Measurements from ENCODE around the gene KIF4A.
"Not testable (repeated sequence)": the region's sequence is repeated elsewhere in the genome, so short reads cannot be mapped to it uniquely, and the experiment has no call there.

Gene KIF4A

DNA sequence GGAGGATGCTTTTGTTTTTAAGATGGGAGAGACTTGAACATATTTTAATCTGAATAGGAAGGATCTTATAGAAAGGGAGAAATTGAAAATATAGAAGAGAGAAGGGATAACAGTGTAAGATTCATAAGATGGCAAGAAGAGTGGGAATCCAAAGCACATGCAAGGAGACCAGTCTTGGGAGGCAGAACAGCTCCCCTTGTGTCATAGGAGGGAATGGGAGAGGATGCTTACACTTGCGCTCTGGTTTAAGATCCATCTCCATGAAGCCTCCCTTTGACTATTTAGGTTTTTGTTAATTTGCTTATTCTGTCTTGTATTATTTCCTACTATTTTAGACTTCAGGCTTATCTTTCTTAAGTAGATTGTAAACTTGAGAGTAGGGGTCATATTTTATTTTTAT lies 42.7 kb downstream of the KIF4A start:
- CTCF ChIA-PET = no interaction called here
- Mint-ChIP-seq H3K27me3 (no peaks in the 10 kb centered on the region), H3K9me3 (no peaks in the 10 kb centered on the region), H3K36me3 (peaks cover 43% of the 10 kb centered on the region), H3K27ac (no peak overlapping the region), H3K4me1 (peaks cover 20% of the 10 kb centered on the region), H3K4me3 (no peak overlapping the region)
- no peak for DNase-seq

DNA sequence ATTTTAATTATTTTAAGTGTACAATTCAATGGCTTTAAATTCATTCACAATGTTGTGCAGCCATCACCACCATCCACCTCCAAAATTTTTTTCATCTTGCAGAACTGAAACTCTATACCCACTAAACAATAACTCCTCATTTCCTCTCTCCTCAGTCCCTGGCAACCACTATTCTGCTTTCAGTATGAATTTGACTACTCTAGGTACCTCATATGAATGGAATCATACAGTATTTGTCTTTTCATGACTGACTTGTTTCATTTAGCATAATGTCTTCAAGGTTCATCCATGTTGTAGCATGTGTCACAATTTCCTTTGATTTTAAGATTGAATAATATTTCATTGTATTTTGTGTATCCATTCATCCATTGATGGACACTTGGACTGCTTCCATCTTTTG lies 46.9 kb downstream of the KIF4A start:
- Mint-ChIP-seq H3K27me3 (no peaks in the 10 kb centered on the region), H3K4me3 (no peak overlapping the region), H3K36me3 (peaks cover 43% of the 10 kb centered on the region), H3K27ac (peak overlapping the region; percentile 50), H3K4me1 (peaks cover 22% of the 10 kb centered on the region), H3K9me3 (no peaks in the 10 kb centered on the region)
- no peak for DNase-seq
- CTCF ChIA-PET = no interaction called here

DNA sequence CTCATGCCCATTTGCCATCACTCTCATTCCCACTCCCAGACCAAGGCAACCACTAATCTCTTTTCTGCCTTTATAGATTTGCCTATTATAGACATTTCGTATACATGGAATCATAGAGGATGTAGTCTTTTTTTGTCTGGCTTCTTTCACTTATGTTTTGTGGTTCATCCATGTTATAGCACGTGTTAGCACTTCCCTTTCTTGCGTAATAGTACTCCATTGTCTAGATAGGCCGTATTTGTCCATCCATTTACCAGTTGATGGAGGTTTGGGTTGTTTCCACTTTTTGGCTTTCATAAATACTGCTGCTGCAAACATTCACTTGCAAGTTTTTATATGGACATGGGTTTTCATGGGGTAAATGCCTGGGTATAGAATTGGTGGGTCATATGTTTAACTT lies 48.4 kb downstream of the KIF4A start:
- H3K9me3 Mint-ChIP-seq = no peaks in the 10 kb centered on the region

DNA sequence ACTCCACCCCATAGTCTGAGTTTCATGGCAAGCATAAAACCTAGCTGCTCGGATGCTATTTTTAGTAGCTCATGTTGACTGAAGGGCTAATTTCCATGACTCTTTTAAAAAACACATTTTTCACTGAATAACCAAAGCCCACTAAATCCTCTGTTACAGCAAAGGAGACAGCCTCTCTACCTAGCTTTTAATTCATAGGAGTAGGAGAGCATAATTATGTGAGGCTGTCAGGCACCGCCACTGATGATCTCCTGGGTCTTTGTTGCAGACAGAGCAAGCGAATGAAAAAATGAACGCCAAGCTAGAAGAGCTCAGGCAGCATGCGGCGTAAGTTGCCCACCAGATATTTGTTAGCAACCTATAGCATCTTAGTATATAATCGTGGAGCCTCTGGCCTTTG lies 53.5 kb downstream of the KIF4A start:
- CTCF ChIA-PET = no interaction called here
- Mint-ChIP-seq H3K27ac (no peak overlapping the region), H3K27me3 (no peaks in the 10 kb centered on the region), H3K36me3 (peaks cover 45% of the 10 kb centered on the region), H3K4me1 (no peaks in the 10 kb centered on the region), H3K4me3 (no peak overlapping the region), H3K9me3 (no peaks in the 10 kb centered on the region)
- no peak for DNase-seq

More for the DNA sequence above, 48.4 kb downstream of the KIF4A start:
- Mint-ChIP-seq H3K27ac (no peak overlapping the region), H3K36me3 (peaks cover 43% of the 10 kb centered on the region), H3K4me3 (no peak overlapping the region), H3K4me1 (peaks cover 22% of the 10 kb centered on the region), H3K27me3 (no peaks in the 10 kb centered on the region)
- no peak for DNase-seq
- CTCF ChIA-PET = no interaction called here

DNA sequence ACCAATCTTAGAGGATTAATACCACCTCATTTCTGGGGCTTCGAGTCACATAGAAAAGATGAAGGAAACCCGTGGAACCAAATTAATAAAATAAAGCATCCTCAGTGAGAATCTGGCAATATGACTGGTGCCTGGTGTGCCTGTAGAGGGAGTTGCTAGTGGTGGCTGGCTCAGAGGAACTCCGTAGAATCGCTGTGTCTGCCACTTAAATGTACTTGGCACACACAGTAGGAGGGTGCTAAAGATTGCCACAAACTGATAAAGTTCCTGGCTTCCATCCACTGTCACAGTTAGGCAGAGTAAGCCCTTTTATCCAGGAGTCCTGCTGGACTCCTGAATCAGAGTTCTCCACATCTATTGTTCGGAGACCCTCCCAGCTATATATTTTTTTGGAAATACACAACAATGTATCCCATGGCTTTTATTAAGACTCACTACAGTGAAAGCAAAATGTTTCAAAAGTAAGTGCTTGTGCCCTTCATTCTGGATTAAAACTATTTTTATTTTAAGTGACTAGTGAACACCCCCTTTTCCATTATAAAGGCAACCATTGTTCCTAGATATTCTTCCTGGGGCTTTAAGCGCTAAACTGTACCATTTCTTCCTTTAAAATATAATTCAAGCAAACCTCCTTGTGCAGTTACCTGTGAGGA lies 56.6 kb downstream of the KIF4A start:
- Mint-ChIP-seq H3K4me3 (no peak overlapping the region), H3K4me1 (no peaks in the 10 kb centered on the region), H3K27me3 (no peaks in the 10 kb centered on the region), H3K36me3 (peaks cover 56% of the 10 kb centered on the region), H3K9me3 (no peaks in the 10 kb centered on the region), H3K27ac (no peak overlapping the region)
- CTCF ChIA-PET = no interaction called here
- no peak for DNase-seq

DNA sequence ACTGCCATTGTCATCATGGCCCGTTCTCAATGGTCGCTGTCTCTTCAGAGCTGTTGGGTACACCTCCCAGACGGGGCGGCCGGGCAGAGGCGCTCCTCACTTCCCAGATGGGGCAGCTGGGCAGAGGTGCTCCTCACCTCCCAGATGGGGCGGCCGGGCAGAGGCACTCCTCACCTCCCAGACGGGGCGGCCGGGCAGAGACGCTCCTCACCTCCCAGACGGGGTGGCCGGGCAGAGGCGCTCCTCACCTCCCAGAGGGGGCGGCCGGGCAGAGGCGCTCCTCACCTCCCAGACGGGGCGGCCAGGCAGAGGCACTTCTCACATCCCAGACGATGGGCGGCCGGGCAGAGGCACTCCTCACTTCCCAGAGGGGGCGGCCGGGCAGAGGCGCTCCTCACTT lies 58.9 kb downstream of the KIF4A start:
- H3K36me3 Mint-ChIP-seq = peaks cover 53% of the 10 kb centered on the region
- not testable (repeated sequence) for H3K4me3 Mint-ChIP-seq

DNA sequence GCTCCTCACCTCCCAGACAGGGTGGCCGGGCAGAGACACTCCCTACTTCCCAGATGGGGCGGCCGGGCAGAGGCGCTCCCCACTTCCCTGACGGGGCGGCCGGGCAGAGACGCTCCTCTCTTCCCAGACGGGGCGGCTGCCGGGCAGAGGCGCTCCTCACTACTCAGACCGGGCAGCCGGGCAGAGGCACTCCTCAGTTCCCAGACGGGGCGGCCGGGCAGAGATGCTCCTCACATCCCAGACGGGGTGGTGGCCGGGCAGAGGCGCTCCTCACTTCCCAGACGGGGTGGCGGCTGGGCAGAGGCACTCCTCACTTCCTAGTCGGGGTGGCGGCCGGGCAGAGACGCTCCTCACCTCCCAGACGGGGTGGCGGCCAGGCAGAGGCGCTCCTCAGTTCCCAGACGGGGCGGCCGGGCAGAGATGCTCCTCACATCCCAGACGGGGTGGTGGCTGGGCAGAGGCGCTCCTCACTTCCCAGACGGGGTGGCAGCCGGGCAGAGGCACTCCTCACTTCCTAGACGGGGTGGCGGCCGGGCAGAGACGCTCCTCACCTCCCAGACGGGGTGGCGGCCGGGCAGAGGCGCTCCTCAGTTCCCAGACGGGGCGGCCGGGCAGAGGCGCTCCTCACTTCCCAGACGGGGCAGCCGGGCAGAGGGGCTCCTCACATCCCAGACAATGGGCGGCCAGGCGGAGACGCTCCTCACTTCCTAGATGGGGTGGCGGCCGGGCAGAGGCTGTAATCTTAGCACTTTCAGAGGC lies 59.6 kb downstream of the KIF4A start:
- H3K4me3 Mint-ChIP-seq, H3K4me1 Mint-ChIP-seq, H3K9me3 Mint-ChIP-seq, H3K27ac Mint-ChIP-seq, CTCF ChIA-PET, DNase-seq, H3K27me3 Mint-ChIP-seq: not testable (repeated sequence)
- peaks cover 51% of the 10 kb centered on the region for H3K36me3 Mint-ChIP-seq

More for the DNA sequence above, 58.9 kb downstream of the KIF4A start:
- H3K27ac Mint-ChIP-seq, H3K4me1 Mint-ChIP-seq, H3K27me3 Mint-ChIP-seq, DNase-seq, CTCF ChIA-PET, H3K9me3 Mint-ChIP-seq: not testable (repeated sequence)

DNA sequence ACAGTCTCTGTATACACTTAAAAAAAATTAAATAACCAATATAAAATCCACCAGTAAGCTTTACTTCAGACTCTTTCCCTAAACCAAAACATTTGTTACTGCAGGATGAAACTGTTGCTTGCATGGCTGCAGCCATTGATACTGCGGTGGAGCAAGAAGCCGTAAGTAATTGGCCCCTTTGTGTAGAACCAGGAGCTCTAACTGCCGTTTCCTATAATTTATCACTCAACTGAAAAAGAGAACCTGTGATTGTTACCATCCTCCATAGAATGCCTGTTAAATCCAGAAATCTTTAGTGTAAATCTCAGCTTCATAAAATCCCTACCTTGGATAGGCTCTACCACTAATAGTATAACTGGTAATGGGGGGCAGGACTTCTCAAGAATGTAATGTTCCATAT lies 62.6 kb downstream of the KIF4A start:
- H3K27me3 Mint-ChIP-seq = no peaks in the 10 kb centered on the region
- H3K9me3 Mint-ChIP-seq = no peaks in the 10 kb centered on the region
- H3K36me3 Mint-ChIP-seq = peaks cover 44% of the 10 kb centered on the region
- no peaks in the 10 kb centered on the region for H3K4me1 Mint-ChIP-seq
- no peak for DNase-seq
- no peak overlapping the region for H3K27ac Mint-ChIP-seq
- CTCF ChIA-PET = no interaction called here
- H3K4me3 Mint-ChIP-seq = no peak overlapping the region

DNA sequence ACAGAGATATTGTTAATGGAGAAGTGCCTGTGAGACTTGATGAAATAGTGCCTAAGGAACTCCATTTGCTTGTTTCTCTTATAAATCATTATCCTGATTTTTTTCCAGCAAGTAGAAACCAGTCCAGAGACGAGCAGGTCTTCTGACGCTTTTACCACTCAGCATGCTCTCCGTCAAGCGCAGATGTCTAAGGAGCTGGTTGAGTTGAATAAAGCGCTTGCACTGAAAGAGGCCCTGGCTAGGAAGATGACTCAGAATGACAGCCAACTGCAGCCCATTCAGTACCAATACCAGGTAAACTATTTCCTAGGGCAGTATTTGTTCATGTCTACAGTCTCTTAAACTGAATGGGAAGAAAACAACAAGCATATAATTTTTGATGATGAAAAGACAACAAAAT lies 63.6 kb downstream of the KIF4A start:
- H3K36me3 Mint-ChIP-seq = peaks cover 42% of the 10 kb centered on the region
- CTCF ChIA-PET = no interaction called here
- H3K27ac Mint-ChIP-seq = no peak overlapping the region
- no peak for DNase-seq
- no peak overlapping the region for H3K4me3 Mint-ChIP-seq
- H3K27me3 Mint-ChIP-seq = no peaks in the 10 kb centered on the region
- no peaks in the 10 kb centered on the region for H3K9me3 Mint-ChIP-seq
- H3K4me1 Mint-ChIP-seq = no peaks in the 10 kb centered on the region

DNA sequence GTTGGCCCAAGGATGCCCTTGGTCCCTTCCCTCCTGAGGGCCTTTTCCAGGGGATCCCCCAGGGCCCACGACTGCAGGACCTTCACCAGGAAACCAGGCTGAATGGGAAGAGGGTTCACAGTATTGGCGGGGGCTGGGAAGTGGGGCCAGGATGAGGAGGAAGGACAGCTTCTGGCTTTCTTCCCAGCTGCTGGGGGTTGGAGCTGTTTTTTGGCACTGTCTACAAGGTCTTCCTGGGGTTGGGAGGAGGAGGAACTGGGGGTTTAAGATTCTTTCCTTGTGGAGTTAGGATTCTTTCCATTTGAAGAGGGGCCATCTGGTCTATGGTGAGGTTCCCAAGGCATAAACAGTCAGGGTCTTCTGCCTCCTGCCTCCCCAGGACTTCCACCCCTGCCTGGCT lies 64.8 kb downstream of the KIF4A start:
- CTCF ChIA-PET = no interaction called here
- DNase-seq = no peak
- Mint-ChIP-seq H3K4me3 (no peak overlapping the region), H3K27ac (no peak overlapping the region), H3K27me3 (no peaks in the 10 kb centered on the region), H3K9me3 (no peaks in the 10 kb centered on the region), H3K4me1 (no peaks in the 10 kb centered on the region), H3K36me3 (peaks cover 46% of the 10 kb centered on the region)

DNA sequence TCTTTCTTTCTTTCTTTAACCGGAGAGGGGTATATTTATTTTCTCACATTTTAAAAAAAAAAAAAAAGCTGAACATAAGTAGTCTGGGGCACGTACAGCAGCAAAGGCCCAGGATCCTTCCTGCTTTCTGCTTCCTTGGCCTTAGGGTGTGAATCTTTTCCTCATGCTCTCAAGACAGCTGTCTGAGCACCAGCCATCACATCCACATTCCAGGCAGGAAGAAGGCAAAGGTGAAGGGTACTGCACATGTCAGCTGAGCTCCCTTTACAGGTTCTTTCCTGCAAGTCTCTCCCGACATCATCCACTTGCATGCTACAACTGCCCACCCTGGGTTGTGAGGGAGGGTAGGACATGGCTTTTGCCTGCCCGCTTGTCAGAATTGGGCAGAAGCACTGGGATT lies 69.6 kb downstream of the KIF4A start:
- no peaks in the 10 kb centered on the region for H3K9me3 Mint-ChIP-seq
- H3K27ac Mint-ChIP-seq = no peak overlapping the region
- no peaks in the 10 kb centered on the region for H3K27me3 Mint-ChIP-seq
- no peak overlapping the region for H3K4me3 Mint-ChIP-seq
- peaks cover 34% of the 10 kb centered on the region for H3K36me3 Mint-ChIP-seq
- DNase-seq = no peak
- CTCF ChIA-PET = no interaction called here
- no peaks in the 10 kb centered on the region for H3K4me1 Mint-ChIP-seq

DNA sequence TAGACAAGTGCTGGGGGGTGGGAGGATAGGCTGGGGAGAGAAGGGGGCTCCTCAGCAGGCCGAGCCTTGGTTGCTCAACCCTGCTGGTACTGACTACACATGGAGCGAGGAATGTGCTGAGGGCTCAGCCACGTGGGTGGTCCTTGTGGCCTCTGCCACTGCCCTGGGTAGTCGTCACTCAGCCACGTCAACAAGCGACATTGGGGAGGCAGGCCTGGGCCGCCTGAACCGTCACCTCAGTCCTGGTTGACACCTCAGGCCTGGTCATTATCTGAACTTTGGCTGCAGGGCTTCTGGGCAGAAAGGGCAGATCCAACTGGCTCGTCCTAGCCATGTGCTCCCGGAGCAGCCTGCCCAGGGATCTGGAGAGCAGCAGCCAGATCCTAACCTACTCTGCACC lies 70.5 kb downstream of the KIF4A start:
- DNase-seq = no peak
- peaks cover 31% of the 10 kb centered on the region for H3K36me3 Mint-ChIP-seq
- no peak overlapping the region for H3K27ac Mint-ChIP-seq
- no peaks in the 10 kb centered on the region for H3K27me3 Mint-ChIP-seq
- no peaks in the 10 kb centered on the region for H3K4me1 Mint-ChIP-seq
- H3K9me3 Mint-ChIP-seq = no peaks in the 10 kb centered on the region
- CTCF ChIA-PET = no interaction called here
- no peak overlapping the region for H3K4me3 Mint-ChIP-seq

DNA sequence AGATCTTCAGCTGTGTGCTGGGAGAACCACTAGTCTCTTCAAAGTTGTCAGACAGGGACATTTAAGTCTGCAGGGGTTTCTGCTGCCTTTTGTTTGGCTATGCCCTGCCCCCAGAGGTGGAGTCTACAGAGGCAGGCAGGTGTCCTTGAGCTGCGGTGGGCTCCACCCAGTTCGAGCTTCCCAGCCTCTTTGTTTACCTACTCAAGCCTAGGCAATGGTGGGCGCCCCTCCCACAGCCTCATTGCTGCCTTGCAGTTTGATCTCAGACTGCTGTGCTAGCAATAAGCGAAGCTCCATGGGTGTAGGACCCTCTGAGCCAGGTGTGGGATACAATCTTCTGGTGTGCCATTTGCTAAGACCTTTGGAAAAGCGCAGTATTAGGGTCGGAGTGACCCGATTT lies 78.8 kb downstream of the KIF4A start:
- H3K4me1 Mint-ChIP-seq, CTCF ChIA-PET, H3K27ac Mint-ChIP-seq, H3K27me3 Mint-ChIP-seq, H3K4me3 Mint-ChIP-seq, DNase-seq, H3K9me3 Mint-ChIP-seq: not testable (repeated sequence)
- peaks cover 37% of the 10 kb centered on the region for H3K36me3 Mint-ChIP-seq

DNA sequence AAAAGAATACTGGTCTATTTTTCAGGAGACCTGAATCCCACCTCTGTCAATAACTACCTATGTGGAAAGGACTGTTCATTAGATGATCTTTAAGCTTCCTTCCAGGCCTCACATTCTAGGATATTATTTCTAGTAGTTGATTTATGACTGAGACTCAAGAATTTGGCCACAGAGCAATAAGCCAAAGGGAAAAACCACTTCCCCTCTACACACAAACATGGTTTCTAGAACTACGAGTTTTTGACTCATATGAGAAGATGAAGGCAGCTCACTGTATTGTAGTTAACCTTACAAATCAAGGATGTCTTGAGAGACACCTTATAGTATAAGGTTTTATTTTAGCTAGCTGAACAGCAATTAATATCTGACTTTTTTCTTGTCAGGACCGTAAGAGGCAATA lies 96.3 kb downstream of the KIF4A start:
- Mint-ChIP-seq H3K36me3 (peaks cover 50% of the 10 kb centered on the region), H3K9me3 (no peaks in the 10 kb centered on the region), H3K27me3 (no peaks in the 10 kb centered on the region), H3K27ac (no peak overlapping the region), H3K4me1 (peaks cover 11% of the 10 kb centered on the region), H3K4me3 (no peak overlapping the region)
- DNase-seq = no peak
- CTCF ChIA-PET = no interaction called here

DNA sequence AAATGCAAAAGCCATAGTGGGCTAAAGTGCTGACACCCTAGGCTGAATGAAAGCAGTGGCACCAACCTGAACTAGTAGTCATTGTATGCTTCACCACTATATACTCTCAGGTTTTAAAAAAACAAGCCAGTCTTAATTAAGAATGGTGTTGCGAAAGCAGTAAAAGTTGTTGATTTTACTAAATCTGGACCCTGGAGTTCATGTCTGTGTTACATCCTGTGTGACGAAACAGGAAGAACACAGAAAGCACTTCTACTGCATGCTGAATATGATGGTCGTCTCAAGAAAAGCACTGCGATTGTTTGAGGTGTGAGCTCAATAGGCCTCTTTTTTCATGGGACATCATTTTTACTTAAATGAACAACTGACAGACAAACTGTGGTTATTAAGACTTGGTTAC lies 109.0 kb downstream of the KIF4A start:
- H3K4me3 Mint-ChIP-seq = no peak overlapping the region
- CTCF ChIA-PET = no interaction called here
- DNase-seq = no peak

More for the DNA sequence above, 109.0 kb downstream of the KIF4A start:
- Mint-ChIP-seq H3K4me1 (peaks cover 9% of the 10 kb centered on the region), H3K9me3 (no peaks in the 10 kb centered on the region), H3K36me3 (peaks cover 39% of the 10 kb centered on the region), H3K27ac (peak overlapping the region; percentile 89), H3K27me3 (no peaks in the 10 kb centered on the region)
